Stimulated activated CD8-positive, alpha-beta memory T cell treated with anti-CD3 and anti-CD28 coated beads, Interleukin-15, amount 100 ng/mL, for 1 hour (primary cell): Measurements from ENCODE around the gene TMEM242.
"Not testable (repeated sequence)": the region's sequence is repeated elsewhere in the genome, so short reads cannot be mapped to it uniquely, and the experiment has no call there.

Source experiments
- DNase-seq: peaks from one replicate; pipeline ENCODE4 v3.0.0-alpha.2; 2020; ENCODE audit warnings: low read depth

TMEM242 gene

GRCh38 chr6:157323966-157324300 lies 614 bp upstream of the TMEM242 start:
- DNase-seq, result peak; percentile 8

GRCh38 chr6:157322792-157323254 lies 496 bp downstream of the TMEM242 start:
- DNase-seq, result no peak

GRCh38 chr6:157316871-157317814 lies 6.2 kb downstream of the TMEM242 start:
- no peak for DNase-seq

GRCh38 chr6:157314705-157315321 lies 8.5 kb downstream of the TMEM242 start:
- DNase-seq, result no peak

- DNase-seq, result no peak
These were observed 9.5 kb downstream of the TMEM242 start for GRCh38 chr6:157313531-157314467.

GRCh38 chr6:157312757-157313156 lies 10.6 kb downstream of the TMEM242 start:
- DNase-seq, result no peak

GRCh38 chr6:157310693-157311092 lies 12.6 kb downstream of the TMEM242 start:
- DNase-seq, result not testable (repeated sequence)

- no peak for DNase-seq
These were observed 15.7 kb downstream of the TMEM242 start for GRCh38 chr6:157307661-157308060.

- no peak for DNase-seq
These were observed 17.4 kb downstream of the TMEM242 start for GRCh38 chr6:157305670-157306653.

- no peak for DNase-seq
These were observed 18.2 kb downstream of the TMEM242 start for GRCh38 chr6:157304899-157305663.

GRCh38 chr6:157302736-157303135 lies 20.6 kb downstream of the TMEM242 start:
- DNase-seq, result no peak

GRCh38 chr6:157300436-157300835 lies 22.9 kb downstream of the TMEM242 start:
- no peak for DNase-seq

- no peak for DNase-seq
These were observed 23.3 kb downstream of the TMEM242 start for GRCh38 chr6:157300006-157300405.

GRCh38 chr6:157298216-157298724 lies 25.0 kb downstream of the TMEM242 start:
- DNase-seq, result no peak

GRCh38 chr6:157294654-157295053 lies 28.7 kb downstream of the TMEM242 start:
- DNase-seq, result no peak

GRCh38 chr6:157293780-157294179 lies 29.5 kb downstream of the TMEM242 start:
- DNase-seq, result no peak

- no peak for DNase-seq
These were observed 31.1 kb downstream of the TMEM242 start for GRCh38 chr6:157292202-157292601.

GRCh38 chr6:157291356-157291755 lies 32.0 kb downstream of the TMEM242 start:
- DNase-seq, result no peak

- DNase-seq, result no peak
These were observed 32.5 kb downstream of the TMEM242 start for GRCh38 chr6:157290797-157291196.

GRCh38 chr6:157289764-157290163 lies 33.6 kb downstream of the TMEM242 start:
- no peak for DNase-seq
